HL-60/S4 (cell line): Measurements from ENCODE around the gene HPS4.
"Not testable (repeated sequence)": the region's sequence is repeated elsewhere in the genome, so short reads cannot be mapped to it uniquely, and the experiment has no call there.

Experiments used
- in situ Hi-C: fragments of 300-500 bp; cut with MboI; formaldehyde crosslinking; loops from 2 replicates; pipeline ENCODE4 v1.14.3; 2022; ENCODE audit warnings: low sequenced_read_pairs

The HPS4 gene

GRCh38 chr22:26483439-26484359 is at the start of gene HPS4, which contains the start of gene SRRD:
Gene HPS4, minus strand, starts transcription at chr22:26483783. Its CDS starts 2,021 bp downstream, at chr22:26481762.
Gene SRRD, plus strand, starts transcription at chr22:26483877. Its CDS starts 14 bp downstream, at chr22:26483891.
- in situ Hi-C loops: no loop called here

GRCh38 chr22:26529345-26529744 is 45.8 kb upstream of the HPS4 start:
- in situ Hi-C loops: no loop called here

GRCh38 chr22:26528518-26528917 is 44.9 kb upstream of the HPS4 start:
- in situ Hi-C loops: not testable (repeated sequence)

- in situ Hi-C loops: no loop called here
Measured at GRCh38 chr22:26527574-26528465, 44.2 kb upstream of the HPS4 start.

- in situ Hi-C loops: no loop called here
Measured at GRCh38 chr22:26527167-26527566, 43.6 kb upstream of the HPS4 start.

- in situ Hi-C loops: no loop called here
Measured at GRCh38 chr22:26525946-26526564, 42.5 kb upstream of the HPS4 start.

GRCh38 chr22:26524870-26525269 is 41.3 kb upstream of the HPS4 start:
- in situ Hi-C loops: no loop called here

- in situ Hi-C loops: no loop called here
Measured at GRCh38 chr22:26522592-26522991, 39.0 kb upstream of the HPS4 start.

GRCh38 chr22:26522012-26522411 is 38.4 kb upstream of the HPS4 start:
- in situ Hi-C loops: no loop called here

GRCh38 chr22:26517429-26517828 is 33.8 kb upstream of the HPS4 start:
- in situ Hi-C loops: no loop called here

GRCh38 chr22:26516503-26516902 is 32.9 kb upstream of the HPS4 start:
- in situ Hi-C loops: no loop called here

GRCh38 chr22:26515931-26516330 is 32.3 kb upstream of the HPS4 start:
- in situ Hi-C loops: no loop called here

- in situ Hi-C loops: no loop called here
Measured at GRCh38 chr22:26514419-26515161, 31.0 kb upstream of the HPS4 start.

GRCh38 chr22:26513838-26514237 is 30.3 kb upstream of the HPS4 start:
- in situ Hi-C loops: no loop called here

- in situ Hi-C loops: no loop called here
Measured at GRCh38 chr22:26512149-26512793, 28.7 kb upstream of the HPS4 start, which contains the start of gene TFIP11. Gene TFIP11, minus strand, starts transcription at chr22:26512473. Its CDS starts 2,201 bp downstream, at chr22:26510272.

- in situ Hi-C loops: no loop called here
Measured at GRCh38 chr22:26508148-26508547, 24.6 kb upstream of the HPS4 start.

- in situ Hi-C loops: no loop called here
Measured at GRCh38 chr22:26503758-26504157, 20.2 kb upstream of the HPS4 start.

GRCh38 chr22:26502688-26503561 is 19.3 kb upstream of the HPS4 start:
- in situ Hi-C loops: no loop called here

GRCh38 chr22:26501996-26502395 is 18.4 kb upstream of the HPS4 start:
- in situ Hi-C loops: no loop called here
